GM21717 (cell line): ENCODE measurements around the gene SEC31B.
A peak's percentile ranks its signal among the peaks of the same experiment; 100 is the strongest.

Experiments used
- ATAC-seq: cut with Tn5 transposase; IDR thresholded peaks from one replicate; pipeline ENCODE4 v1.9.1; 2021; ENCODE audit warnings: mild to moderate bottlenecking, moderate library complexity; ENCODE audit not compliant: unreplicated experiment

SEC31B gene

GRCh38 chr10:100519311-100520051, at the start of gene SEC31B:
TSS of gene SEC31B (minus strand) at chr10:100519861. CDS start at chr10:100516952, 2,909 bp downstream.
- no peak for ATAC-seq

DNA sequence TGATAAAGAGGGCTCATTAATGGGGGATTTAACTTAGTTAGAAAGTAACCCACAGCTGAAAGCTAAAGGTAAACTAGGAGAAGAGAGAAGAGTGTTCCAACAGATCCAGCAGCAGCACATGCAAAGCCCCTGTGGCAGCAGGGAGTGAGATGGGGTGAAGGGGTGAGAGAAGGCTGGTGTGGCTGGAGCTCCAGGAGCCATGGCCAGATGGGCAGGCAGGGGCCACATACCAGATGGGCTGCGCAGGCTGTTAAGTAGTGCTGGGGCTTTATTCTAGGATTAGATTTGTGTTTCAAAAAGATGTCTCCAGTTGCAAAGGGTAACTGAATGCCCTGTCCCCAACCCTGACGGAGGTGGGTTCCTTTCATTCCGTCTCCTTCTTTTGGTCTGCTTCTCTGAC, 49.3 kb upstream of the SEC31B start:
- ATAC-seq: no peak

- no peak for ATAC-seq
Observed at GRCh38 chr10:100567826-100568225, 48.2 kb upstream of the SEC31B start.

- ATAC-seq: no peak
Observed at GRCh38 chr10:100567249-100567648, 47.6 kb upstream of the SEC31B start.

- no peak for ATAC-seq
Observed at GRCh38 chr10:100566561-100566960, 46.9 kb upstream of the SEC31B start.

- no peak for ATAC-seq
Observed at GRCh38 chr10:100565206-100565985, 45.7 kb upstream of the SEC31B start.

DNA sequence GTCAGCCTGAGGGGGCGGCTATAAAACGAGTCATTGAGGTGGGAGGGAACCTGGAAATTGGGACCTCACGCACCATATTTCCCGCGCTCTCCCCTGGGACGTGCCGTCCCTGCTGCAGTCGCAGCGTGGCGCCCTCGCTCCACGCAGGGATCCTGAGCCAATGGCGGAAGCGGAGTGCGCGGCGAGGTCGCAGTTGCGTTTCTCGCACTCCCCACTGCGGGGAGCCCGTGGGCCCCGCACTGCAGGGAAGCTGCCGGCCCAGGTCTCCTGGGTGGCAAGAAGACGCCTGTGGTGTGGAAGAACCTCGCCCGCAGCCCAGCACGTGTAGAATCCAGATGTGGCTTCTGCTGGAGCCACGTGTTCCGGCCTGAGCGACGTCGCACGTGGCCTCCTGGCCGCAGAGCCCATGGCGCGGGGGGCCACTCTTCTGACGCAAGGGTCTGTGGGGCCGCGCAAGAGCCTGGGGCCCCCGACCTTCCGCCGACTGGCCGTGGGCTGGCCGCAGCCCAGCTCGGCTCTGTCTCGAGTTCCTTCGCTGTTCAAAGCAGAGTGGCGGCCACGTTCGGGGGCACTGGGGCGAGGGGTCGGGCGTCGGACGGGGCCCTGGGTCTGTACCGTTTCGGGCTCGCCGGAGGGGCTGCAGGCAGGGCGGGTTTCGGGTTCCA, 42.5 kb upstream of the SEC31B start:
- no peak for ATAC-seq

DNA sequence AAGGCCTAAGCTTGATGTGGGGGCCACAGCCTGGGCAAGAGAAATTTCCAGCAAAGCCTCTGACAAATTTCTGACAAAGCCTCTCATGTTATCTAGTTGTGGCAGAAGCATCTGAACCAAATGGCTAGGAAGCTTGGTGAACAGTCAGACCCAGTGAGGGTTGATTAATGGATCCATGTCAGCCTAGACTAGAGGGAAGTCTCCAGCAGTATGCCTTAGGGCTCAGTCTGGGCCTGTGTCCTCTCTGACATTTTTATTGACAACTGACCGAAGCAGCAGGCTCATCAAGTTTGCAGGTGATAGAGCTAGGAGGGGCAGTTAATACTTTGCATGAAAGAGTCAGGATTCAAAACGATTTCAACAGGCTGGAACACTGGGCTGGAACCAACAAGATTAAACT, 41.3 kb upstream of the SEC31B start:
- no peak for ATAC-seq

GRCh38 chr10:100560248-100560647, 40.6 kb upstream of the SEC31B start:
- no peak for ATAC-seq

DNA sequence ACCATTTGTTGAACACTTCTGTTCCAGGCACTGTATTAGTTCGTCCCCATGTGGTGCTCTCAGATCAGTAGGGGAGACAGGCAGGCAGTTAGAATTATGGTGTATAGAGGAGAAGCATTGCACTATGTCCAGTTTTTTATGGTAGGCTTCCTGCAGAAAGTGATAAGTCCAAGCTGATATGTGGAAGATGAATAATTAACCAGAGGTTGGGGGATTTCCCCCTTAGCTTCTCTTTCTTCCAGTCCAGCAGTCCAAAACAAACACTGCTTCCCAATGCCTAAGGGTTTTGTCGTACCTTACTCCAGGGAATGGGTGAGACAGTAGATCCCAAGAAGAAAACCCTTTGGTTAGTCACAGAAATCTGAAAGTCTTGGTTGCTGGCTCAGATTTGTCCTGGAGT, 35.2 kb upstream of the SEC31B start:
- no peak for ATAC-seq

DNA sequence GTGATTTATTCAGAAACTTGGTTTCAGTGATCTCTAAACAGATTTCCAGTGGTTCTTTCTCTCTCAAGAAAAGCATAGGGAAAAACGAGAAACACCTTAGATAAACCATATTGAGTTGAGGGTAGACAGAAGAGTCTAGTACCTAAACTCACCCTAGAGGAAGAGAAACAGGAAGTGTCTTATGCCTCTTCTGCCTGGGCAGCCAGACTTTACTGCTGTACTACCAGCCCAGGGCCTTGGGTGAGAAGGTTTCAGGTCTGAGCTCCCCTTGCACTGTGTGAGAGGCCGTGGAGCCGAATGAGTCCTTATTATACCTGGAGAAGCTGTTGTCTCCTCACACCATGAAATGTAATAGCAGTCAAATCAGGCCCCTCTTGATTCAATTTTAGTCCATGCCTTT, 34.3 kb upstream of the SEC31B start:
- no peak for ATAC-seq

- no peak for ATAC-seq
Observed at GRCh38 chr10:100551738-100552137, 32.1 kb upstream of the SEC31B start.

GRCh38 chr10:100551196-100551595, 31.5 kb upstream of the SEC31B start:
- no peak for ATAC-seq

- no peak for ATAC-seq
Observed at GRCh38 chr10:100544950-100545349, 25.3 kb upstream of the SEC31B start.

GRCh38 chr10:100537475-100537874, 17.8 kb upstream of the SEC31B start:
- ATAC-seq: no peak

- ATAC-seq: peak; percentile 89
Observed at GRCh38 chr10:100535715-100536353, 16.2 kb upstream of the SEC31B start, which contains the start of gene HIF1AN. TSS of gene HIF1AN (plus strand) at chr10:100535943. CDS start at chr10:100535959, 16 bp downstream.

DNA sequence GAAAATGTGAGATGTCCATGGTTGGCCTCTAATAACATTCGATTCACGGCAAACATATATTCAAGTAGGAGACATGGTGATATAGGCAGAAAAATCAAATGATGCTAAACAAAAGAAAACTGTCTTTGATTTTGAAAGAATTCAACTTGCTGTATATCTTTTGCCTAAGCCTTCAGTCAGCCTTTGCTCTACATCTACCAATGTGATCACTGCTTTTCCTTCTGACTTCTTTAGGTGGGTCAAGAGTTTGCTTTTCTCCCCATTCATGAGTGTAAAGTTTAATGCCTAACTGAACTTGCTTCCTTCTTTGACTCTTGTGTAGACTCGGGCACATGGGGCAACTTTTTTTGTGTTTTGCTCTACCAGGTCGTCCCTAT, 15.7 kb upstream of the SEC31B start:
- no peak for ATAC-seq

GRCh38 chr10:100534726-100535125, 15.1 kb upstream of the SEC31B start:
- ATAC-seq: no peak

- ATAC-seq: peak; percentile 28
Observed at GRCh38 chr10:100531761-100532160, 12.1 kb upstream of the SEC31B start.

GRCh38 chr10:100529475-100530298, 10.0 kb upstream of the SEC31B start, which contains the start of gene NDUFB8:
TSS of gene NDUFB8 (minus strand) at chr10:100529871. CDS start at chr10:100529851, 20 bp downstream.
- ATAC-seq: peak; percentile 47
